Choroid plexus epithelial cell (primary cell): ENCODE results near the gene NEU4.
"Not testable (repeated sequence)": the region's sequence is repeated elsewhere in the genome, so short reads cannot be mapped to it uniquely, and the experiment has no call there.

Experiments used
- DNase-seq: peaks from one replicate; pipeline ENCODE4 v3.0.0-alpha.2; 2010; ENCODE audit warnings: low read depth
- H3K4me3 ChIP-seq: 2 replicates; pipeline ENCODE4 v1.5.1; 2011; ENCODE audit warnings: low read depth, mild to moderate bottlenecking, control low read depth, low read length, moderate library complexity
- TF ChIP-seq, protein P1 (sequence below): conservative IDR thresholded peaks from 2 replicates; pipeline ENCODE4 v1.5.1; 2011; ENCODE audit warnings: low read depth, mild to moderate bottlenecking, control low read depth, inconsistent platforms, low read length, moderate library complexity

Gene NEU4

DNA sequence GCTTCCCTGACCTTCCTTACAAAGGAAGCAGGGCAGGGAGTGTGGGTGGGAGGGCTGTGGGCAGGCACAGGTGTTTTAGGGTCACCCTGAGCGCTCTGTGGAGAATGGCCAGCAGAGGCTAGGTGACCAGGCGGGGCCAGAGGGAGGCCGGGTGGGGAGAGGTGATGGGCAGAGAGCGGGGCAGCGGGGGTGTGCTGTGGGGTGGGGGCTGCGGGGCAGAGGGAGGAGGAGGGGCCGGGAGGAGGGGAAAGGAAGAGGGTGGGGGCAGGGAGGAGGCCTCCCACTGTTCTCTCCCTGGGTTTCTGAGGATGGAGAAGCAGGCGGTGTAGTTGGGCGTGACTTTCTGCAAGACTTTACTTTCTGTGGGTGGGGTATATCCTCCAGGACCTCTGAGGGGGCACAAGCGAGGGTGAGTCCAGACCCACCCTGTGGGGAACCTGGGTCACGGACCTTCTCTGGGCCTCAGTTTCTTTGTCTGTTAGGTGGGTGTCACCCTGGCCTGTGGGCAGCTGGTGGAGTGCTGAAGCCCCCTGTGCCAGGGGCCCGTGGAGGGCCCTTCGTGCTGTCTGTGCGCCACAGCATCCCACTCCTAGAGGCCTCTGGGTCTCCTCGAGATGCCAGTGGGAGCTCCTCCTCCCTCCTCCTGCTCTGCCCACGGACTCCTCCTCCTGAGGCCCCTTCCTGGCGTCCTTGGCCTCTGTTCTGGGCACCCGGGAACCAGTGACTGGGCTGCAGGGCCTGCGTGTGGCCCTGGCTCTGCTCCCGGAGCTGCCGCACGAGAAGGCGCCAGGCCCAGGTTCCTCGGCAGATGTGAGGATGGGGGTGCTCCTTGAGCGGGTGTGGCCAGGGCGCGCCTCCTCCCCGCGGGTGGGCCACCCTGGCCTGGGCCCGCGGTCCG is 6.3 kb upstream of the NEU4 start:
- DNase-seq, result no peak
- TF ChIP-seq, protein P1, sequence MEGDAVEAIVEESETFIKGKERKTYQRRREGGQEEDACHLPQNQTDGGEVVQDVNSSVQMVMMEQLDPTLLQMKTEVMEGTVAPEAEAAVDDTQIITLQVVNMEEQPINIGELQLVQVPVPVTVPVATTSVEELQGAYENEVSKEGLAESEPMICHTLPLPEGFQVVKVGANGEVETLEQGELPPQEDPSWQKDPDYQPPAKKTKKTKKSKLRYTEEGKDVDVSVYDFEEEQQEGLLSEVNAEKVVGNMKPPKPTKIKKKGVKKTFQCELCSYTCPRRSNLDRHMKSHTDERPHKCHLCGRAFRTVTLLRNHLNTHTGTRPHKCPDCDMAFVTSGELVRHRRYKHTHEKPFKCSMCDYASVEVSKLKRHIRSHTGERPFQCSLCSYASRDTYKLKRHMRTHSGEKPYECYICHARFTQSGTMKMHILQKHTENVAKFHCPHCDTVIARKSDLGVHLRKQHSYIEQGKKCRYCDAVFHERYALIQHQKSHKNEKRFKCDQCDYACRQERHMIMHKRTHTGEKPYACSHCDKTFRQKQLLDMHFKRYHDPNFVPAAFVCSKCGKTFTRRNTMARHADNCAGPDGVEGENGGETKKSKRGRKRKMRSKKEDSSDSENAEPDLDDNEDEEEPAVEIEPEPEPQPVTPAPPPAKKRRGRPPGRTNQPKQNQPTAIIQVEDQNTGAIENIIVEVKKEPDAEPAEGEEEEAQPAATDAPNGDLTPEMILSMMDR, result no peak
- H3K4me3 ChIP-seq, result no peak overlapping the region

DNA sequence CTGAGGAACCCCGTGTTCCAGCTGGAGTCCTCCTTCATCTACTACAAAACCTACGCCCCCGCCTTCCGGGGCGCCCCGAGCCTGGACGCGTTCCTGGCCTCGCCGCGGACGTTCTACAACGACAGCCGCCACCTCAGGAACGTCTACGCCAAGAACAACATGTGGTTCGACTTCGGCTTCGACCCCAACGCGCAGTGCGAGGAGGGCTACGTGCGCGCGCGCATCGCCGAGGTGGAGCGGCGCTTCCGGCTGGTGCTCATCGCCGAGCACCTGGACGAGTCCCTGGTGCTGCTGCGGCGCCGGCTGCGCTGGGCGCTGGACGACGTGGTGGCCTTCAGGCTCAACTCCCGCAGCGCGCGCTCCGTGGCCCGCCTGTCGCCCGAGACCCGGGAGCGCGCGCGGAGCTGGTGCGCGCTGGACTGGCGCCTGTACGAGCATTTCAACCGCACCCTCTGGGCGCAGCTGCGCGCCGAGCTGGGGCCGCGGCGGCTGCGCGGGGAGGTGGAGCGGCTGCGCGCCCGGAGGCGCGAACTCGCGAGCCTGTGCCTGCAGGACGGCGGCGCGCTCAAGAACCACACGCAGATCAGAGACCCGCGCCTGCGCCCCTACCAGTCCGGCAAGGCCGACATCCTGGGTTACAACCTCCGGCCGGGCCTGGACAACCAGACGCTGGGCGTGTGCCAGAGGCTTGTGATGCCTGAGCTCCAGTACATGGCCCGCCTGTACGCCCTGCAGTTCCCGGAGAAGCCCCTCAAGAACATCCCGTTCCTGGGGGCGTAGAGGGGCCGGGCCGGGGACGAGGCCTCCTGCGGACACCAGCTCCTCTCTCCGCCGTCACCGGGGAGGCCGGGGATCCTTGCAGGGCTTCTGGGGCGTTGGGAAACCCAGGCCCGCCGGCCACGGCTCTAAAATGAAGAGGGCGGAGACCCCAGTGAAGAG is 5.3 kb upstream of the NEU4 start:
- DNase-seq, result peak; percentile 60
- peak overlapping the region; percentile 47 for H3K4me3 ChIP-seq
- TF ChIP-seq, protein P1, result no peak

DNA sequence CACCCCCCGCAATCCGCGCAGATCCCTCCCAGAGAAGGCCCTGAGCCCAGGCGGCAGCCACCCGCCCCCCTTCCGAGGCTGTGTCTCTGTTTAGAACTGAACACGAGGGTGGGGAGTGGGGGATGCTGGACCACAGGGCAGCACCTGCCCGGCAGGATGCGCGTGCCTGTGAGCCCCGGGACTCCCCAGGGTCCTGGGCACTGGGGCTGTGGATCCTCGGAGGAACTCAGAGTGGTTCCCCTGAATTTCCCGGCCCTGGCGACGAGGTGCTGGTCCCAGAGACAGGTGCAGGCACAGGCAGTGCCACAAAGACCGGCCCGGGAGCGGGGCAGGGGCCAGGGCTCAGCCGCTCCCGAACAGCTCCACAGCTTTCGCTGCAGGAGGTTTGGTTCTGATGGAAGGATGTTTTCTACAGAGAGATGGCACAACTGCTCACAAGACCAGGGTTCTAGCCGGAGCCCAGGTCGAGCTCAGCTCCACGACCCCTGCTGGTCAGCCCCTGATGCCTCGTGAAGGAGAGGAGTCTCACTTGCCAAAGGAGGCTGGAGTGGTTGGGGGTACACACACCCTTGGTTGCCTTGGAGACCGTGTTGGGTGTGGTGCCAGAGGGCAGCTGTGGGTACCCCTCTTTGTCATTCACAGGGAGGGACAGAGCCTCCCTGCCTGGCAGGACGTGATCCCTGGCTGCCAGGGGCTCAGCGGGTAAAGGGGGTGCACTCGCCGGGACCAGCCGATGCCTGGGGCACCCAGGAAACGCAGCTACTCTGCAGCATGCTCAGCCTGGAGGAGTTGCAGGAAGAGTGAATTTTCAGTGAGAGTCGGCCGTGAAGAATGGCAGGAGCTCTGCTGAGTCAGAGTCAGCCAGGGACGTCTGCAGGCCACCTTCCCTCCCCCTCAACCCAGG is 4.4 kb upstream of the NEU4 start:
- TF ChIP-seq, protein P1, result peak; percentile 15
- peak; percentile 17 for DNase-seq
- no peak overlapping the region for H3K4me3 ChIP-seq

DNA sequence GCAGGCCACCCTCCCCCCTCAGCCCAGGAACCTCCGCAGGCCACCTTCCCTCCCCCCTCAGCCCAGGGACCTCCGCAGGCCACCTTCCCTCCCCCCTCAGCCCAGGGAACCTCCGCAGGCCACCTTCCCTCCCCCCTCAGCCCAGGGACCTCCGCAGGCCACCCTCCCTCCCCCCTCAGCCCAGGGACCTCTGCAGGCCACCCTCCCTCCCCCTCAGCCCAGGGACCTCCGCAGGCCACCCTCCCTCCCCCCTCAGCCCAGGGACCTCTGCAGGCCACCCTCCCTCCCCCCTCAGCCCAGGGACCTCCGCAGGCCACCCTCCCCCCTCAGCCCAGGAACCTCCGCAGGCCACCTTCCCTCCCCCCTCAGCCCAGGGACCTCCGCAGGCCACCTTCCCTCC is 2.8 kb upstream of the NEU4 start:
- not testable (repeated sequence) for DNase-seq, H3K4me3 ChIP-seq

DNA sequence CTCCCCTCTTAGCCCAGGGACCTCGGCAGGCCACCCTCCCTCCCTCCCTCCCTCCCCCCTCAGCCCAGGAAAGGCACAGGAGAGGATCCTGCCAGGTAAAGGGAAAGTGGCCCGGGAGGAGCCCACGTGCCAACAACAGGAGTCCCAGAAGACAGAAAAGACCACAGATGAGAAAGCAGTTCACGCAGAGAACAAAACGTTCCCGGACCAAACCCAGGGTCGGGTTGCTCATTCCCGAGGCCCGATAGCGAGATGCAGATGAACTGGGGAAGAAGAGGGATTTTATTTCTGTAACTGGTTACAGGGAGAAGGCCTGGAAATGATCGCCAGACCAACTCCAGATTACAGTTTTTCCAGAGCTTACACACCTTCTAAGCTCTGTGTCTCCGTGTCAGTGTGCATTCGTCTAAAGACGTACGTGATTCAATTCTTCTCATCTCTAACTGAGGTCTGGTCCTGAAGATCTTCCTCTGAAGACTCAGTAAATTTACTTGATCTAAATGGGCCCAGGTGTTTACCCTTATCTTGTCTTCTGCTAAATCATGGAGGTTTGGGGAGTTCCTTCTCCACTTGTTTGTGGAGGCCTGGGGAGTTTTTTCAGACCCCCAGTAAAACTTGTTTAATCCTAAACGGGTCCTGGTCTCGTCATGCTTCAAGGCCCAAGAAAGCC is 807 bp upstream of the NEU4 start:
- H3K4me3 ChIP-seq, result no peak overlapping the region
- peak; percentile 16 for DNase-seq
- TF ChIP-seq, protein P1, result no peak

DNA sequence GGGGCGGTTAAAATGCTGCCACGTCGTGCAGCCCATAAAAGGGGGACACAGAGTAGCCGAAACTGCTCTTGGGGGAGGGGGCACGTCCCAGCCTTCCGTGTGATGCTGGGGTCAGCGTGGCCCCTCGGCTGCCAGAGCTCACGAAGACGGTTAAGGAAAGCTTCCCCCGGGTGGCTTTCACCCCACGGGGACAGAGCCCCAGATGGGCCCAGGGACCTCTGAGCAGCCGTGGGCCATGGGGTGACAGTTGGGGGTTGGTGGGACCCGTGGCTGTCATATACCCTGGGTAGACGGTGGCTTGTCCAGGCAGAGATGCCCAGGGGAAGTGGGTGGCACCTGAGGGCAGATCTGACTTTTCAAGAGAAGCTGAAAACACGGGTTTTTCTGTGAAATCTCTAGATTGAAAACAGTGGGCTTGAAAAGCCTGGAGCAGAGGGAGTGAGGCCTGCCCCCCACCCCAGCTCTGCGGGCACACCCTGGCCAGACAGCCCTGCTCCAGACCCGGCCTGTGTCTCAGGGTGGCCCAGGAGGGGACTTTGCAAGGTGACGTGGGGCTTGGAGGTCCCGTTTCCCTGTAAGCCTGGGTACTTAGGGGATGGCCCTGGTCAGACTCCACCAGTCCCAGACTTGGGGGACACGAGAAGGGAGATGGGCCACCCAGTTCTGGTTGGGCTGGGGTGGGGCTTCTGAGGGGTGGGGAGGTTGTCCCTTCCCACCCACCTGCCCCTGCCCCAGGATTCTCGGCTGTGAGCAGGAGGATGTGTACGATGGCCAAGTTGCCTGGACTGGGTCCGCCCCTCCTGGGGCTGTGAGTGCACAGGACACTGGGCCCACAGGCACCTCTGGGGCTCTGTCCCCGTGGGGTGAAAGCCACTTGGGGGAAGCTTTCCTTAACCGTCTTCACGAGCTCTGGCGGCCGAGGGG is 652 bp downstream of the NEU4 start:
- H3K4me3 ChIP-seq, result no peak overlapping the region
- TF ChIP-seq, protein P1, result no peak
- DNase-seq, result no peak
